ENCODE data around the gene MYOT. TPM values are rescaled to one million over a fixed set of nuclear protein-coding genes. Genes with fewer than 3 reads are reported as not detected.

Gene MYOT, protein sequence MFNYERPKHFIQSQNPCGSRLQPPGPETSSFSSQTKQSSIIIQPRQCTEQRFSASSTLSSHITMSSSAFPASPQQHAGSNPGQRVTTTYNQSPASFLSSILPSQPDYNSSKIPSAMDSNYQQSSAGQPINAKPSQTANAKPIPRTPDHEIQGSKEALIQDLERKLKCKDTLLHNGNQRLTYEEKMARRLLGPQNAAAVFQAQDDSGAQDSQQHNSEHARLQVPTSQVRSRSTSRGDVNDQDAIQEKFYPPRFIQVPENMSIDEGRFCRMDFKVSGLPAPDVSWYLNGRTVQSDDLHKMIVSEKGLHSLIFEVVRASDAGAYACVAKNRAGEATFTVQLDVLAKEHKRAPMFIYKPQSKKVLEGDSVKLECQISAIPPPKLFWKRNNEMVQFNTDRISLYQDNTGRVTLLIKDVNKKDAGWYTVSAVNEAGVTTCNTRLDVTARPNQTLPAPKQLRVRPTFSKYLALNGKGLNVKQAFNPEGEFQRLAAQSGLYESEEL
- 10 to 100 TPM; 16.1 to 52.0 (median 24.3) TPM for total RNA-seq

DNA sequence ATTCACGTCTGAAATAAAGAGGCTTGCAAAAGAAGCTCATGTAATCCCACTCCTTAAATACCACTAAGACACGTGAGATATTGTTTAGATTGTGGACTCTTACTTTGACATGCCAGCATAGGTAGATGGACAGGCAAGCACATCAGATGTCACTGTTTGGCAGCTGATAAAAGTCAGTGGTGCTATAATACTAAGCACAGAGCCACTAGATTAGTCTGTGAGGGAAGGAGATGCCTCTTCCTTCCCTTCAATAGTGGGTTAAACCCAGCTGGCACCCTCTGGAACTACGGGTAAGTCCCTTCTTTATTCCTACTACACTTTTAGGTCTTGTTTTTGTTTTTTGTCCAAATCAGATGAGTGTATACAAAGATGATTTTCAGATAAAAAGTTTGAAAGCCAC is at the start of gene MYOT:
Gene MYOT, plus strand, starts transcription at position 197 of the 400 bp plus-strand sequence. CDS start 2,792 bp downstream, outside the sequence.
- no peaks in the 10 kb centered on the region for H3K27me3 ChIP-seq
- H3K27ac ChIP-seq = no peak within 1 kb of the TSS
- WGBS, 2 donors = 49 to 56% methylated on average over 3 of the region's 3 CpGs
- H3K9me3 ChIP-seq = no peaks in the 10 kb centered on the region
- H3K4me1 ChIP-seq = no peaks in the 10 kb centered on the region
- no peak for DNase-seq (ENCODE audit: low spot score in 2 of 2)
- H3K36me3 ChIP-seq = no peaks in the 10 kb centered on the region
- H3K4me3 ChIP-seq = no peak within 1 kb of the TSS
- TF ChIP-seq POLR2A (IDR thresholded peaks at IDR 0.05) (no peak), EP300 (IDR thresholded peaks at IDR 0.05) (no peak)
- TF ChIP-seq, protein P1, sequence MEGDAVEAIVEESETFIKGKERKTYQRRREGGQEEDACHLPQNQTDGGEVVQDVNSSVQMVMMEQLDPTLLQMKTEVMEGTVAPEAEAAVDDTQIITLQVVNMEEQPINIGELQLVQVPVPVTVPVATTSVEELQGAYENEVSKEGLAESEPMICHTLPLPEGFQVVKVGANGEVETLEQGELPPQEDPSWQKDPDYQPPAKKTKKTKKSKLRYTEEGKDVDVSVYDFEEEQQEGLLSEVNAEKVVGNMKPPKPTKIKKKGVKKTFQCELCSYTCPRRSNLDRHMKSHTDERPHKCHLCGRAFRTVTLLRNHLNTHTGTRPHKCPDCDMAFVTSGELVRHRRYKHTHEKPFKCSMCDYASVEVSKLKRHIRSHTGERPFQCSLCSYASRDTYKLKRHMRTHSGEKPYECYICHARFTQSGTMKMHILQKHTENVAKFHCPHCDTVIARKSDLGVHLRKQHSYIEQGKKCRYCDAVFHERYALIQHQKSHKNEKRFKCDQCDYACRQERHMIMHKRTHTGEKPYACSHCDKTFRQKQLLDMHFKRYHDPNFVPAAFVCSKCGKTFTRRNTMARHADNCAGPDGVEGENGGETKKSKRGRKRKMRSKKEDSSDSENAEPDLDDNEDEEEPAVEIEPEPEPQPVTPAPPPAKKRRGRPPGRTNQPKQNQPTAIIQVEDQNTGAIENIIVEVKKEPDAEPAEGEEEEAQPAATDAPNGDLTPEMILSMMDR (IDR thresholded peaks at IDR 0.05) = no peak

DNA sequence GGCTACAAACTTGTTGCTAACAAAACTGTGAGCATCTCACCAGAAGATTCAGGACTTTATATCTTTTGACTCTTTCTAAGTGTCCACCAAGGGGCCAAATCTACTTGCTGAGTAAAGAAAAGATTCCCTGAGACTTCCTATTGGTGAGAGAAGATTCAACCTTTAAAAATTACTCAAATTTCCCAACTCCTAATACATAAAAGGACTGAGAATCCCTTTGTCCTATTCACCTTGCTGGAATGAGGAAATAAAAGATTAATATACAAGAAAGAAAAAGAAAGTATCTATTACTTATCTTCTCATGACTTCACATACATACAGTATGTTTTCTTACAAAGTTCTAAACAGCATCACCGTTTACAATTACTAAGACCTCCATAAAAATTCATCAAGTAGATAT is 47.9 kb upstream of the MYOT start:
- Histone ChIP-seq H3K36me3 (no peaks in the 10 kb centered on the region), H3K9me3 (no peaks in the 10 kb centered on the region), H3K27me3 (no peaks in the 10 kb centered on the region), H3K4me1 (no peaks in the 10 kb centered on the region), H3K27ac (no peak overlapping the region), H3K4me3 (no peak overlapping the region)
- WGBS, 2 donors = 92 to 95% methylated on average over 1 of the region's 1 CpG
- TF ChIP-seq, protein P1 (IDR thresholded peaks at IDR 0.05) = no peak
- TF ChIP-seq POLR2A (IDR thresholded peaks at IDR 0.05) (no peak), EP300 (IDR thresholded peaks at IDR 0.05) (no peak)
- DNase-seq (ENCODE audit: low spot score in 2 of 2) = no peak

DNA sequence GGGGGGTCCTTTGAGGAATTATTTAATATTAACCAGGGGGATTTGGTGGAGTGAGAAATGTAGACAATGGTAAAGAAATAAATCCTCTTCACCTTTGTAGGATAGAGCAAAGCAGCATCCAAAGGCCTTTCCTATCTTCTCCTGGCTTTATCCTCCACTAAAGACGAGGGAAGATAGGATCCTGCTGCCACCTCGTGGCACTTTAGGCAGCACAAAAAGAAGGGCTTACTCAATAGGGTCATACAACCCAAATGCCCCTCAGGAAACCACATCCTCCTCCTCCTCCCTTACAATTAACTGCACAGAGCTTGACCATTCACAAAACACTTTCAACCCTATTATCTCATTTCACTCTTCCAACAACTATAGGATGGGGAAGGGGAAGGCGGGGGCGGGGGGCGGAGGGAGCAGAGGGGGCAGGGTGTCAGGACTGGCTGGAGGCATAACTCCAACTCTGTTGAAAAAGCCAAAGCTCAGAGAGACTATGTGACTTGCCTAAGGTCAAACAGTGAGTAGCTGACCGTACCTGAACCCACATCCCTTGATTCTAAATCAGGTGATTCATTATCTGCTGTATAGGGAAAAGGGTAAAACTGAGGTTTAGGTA is 45.4 kb upstream of the MYOT start:
- no peaks in the 10 kb centered on the region for H3K27me3 ChIP-seq
- DNase-seq (ENCODE audit: low spot score in 2 of 2) = no peak
- WGBS, 2 donors = 40 to 43% methylated on average over 6 of the region's 6 CpGs

DNA sequence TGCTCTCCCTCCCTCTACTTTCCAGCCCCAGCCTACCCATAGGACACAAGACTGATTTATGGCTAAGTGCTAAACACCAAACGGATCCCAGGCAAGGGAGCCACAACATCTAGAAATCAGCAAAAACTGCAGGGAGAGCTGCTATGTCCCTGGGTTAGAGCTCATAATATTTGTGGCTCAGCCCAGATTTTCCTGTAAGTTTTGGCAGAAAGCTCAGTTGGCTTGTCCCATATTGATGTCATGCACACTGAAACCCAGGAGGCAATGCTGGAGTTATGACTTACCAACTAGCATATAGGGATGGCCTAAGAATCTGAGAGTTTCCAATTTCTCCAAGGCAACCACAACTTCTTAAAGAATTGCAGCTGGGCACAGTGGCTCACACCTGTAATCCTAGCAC is 44.7 kb upstream of the MYOT start:
- H3K27ac ChIP-seq = no peak overlapping the region
- 80 to 81% methylated on average over 1 of the region's 1 CpG for WGBS, 2 donors
- H3K36me3 ChIP-seq = peaks cover 0 to 8% (median 0%) of the 10 kb centered on the region in 3 donors
- no peak overlapping the region for H3K4me3 ChIP-seq
- TF ChIP-seq POLR2A (IDR thresholded peaks at IDR 0.05) = no peak
- no peak for TF ChIP-seq EP300 (IDR thresholded peaks at IDR 0.05)
- TF ChIP-seq, protein P1 (IDR thresholded peaks at IDR 0.05) = no peak
- no peak for DNase-seq (ENCODE audit: low spot score in 2 of 2)
- H3K27me3 ChIP-seq = no peaks in the 10 kb centered on the region
- peaks cover 0 to 14% (median 0%) of the 10 kb centered on the region in 4 donors for H3K9me3 ChIP-seq
- no peaks in the 10 kb centered on the region for H3K4me1 ChIP-seq

More for the DNA sequence above, 45.4 kb upstream of the MYOT start:
- Histone ChIP-seq H3K27ac (no peak overlapping the region), H3K4me3 (no peak overlapping the region), H3K36me3 (peaks cover 0 to 8% (median 0%) of the 10 kb centered on the region in 3 donors), H3K4me1 (no peaks in the 10 kb centered on the region), H3K9me3 (peaks cover 0 to 14% (median 0%) of the 10 kb centered on the region in 4 donors)
- TF ChIP-seq EP300 (IDR thresholded peaks at IDR 0.05) (no peak), POLR2A (IDR thresholded peaks at IDR 0.05) (no peak)
- TF ChIP-seq, protein P1 (IDR thresholded peaks at IDR 0.05) = no peak

DNA sequence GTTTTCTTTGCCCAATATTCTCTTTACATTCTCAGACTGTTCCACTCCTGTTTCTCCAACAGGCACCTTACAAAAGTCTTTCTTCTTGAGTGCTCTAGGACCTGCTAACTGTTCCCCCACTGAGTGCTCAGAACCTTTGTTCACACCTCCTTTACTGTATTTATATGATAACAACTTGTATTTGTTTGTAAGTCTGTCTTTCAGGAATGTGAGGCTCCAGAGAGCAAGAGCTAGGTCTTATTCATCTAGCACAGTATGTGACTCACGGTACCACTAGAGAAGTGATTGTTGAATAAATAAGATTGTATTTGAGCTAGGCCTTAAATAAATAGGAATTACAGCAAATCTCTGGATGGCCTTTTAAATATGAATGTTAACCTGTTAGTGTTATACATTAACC is 42.5 kb upstream of the MYOT start:
- peaks cover 0 to 14% (median 0%) of the 10 kb centered on the region in 4 donors for H3K9me3 ChIP-seq
- WGBS, 2 donors = 78 to 88% methylated on average over 1 of the region's 1 CpG

More for the DNA sequence above, 42.5 kb upstream of the MYOT start:
- no peak for TF ChIP-seq EP300 (IDR thresholded peaks at IDR 0.05)
- TF ChIP-seq, protein P1 (IDR thresholded peaks at IDR 0.05) = no peak
- no peak for TF ChIP-seq POLR2A (IDR thresholded peaks at IDR 0.05)
- Histone ChIP-seq H3K36me3 (peaks cover 0 to 8% (median 0%) of the 10 kb centered on the region in 3 donors), H3K27me3 (no peaks in the 10 kb centered on the region), H3K4me1 (no peaks in the 10 kb centered on the region), H3K4me3 (no peak overlapping the region), H3K27ac (no peak overlapping the region)
- no peak for DNase-seq (ENCODE audit: low spot score in 2 of 2)

Data from tibial nerve (tissue), 4 donors.